SK-N-MC (cell line): Measurements from ENCODE around the gene KIAA0513.
"Not testable (repeated sequence)": the region's sequence is repeated elsewhere in the genome, so short reads cannot be mapped to it uniquely, and the experiment has no call there.

ENCODE experiments used
- DNase-seq: peaks from one replicate; pipeline ENCODE4 v3.0.0-alpha.2; 2011; ENCODE audit warnings: low read depth, low spot score
- H3K27ac ChIP-seq: fragments of 200-600 bp; sonication (generic); 2 replicates; pipeline ENCODE4 v1.5.1; 2016; ENCODE audit warnings: mixed run types
- H3K36me3 ChIP-seq: fragments of 200-600 bp; sonication (generic); 2 replicates; pipeline ENCODE4 v1.6.1; 2017; ENCODE audit warnings: antibody characterized with exemption, low read length, mixed read lengths; ENCODE audit not compliant: insufficient read depth
- H3K4me3 ChIP-seq: fragments of 200-600 bp; sonication (generic); 2 replicates; pipeline ENCODE4 v1.5.1; 2016
- H3K9ac ChIP-seq: fragments of 200-600 bp; sonication (generic); 2 replicates; pipeline ENCODE4 v1.8.0; 2017; ENCODE audit warnings: mixed run types, mixed read lengths; ENCODE audit not compliant: insufficient read length
- H3K9me3 ChIP-seq: fragments of 200-600 bp; sonication (generic); 2 replicates; pipeline ENCODE4 v1.6.1; 2017; ENCODE audit warnings: low read depth, mild to moderate bottlenecking, antibody characterized with exemption, low read length, moderate library complexity, mixed read lengths
- EZH2 ChIP-seq: fragments of 200-600 bp; sonication (generic); IDR thresholded peaks from one replicate; pipeline ENCODE4 v1.6.1; 2017; ENCODE audit warnings: antibody characterized with exemption
- FOXP2 ChIP-seq: optimal IDR thresholded peaks from 2 replicates; pipeline ENCODE3; 2011; ENCODE audit warnings: mild to moderate bottlenecking, moderate library complexity; ENCODE audit not compliant: insufficient read depth; ENCODE audit errors: extremely low read length, control extremely low read depth
- POLR2AphosphoS5 ChIP-seq: IDR thresholded peaks from 2 replicates; pipeline ENCODE4 v1.6.1; 2012; ENCODE audit warnings: mild to moderate bottlenecking, low read depth, low read length, borderline replicate concordance

Gene KIAA0513

GRCh38 chr16:85113913-85114312, 86.3 kb downstream of the KIAA0513 start:
- H3K4me3 ChIP-seq = no peak overlapping the region
- TF ChIP-seq POLR2AphosphoS5 (no peak), FOXP2 (no peak), EZH2 (no peak)

GRCh38 chr16:85114909-85115567, 87.4 kb downstream of the KIAA0513 start:
- no peak for DNase-seq
- Histone ChIP-seq H3K9ac (no peak overlapping the region), H3K9me3 (no peaks in the 10 kb centered on the region), H3K4me3 (no peak overlapping the region), H3K36me3 (no peaks in the 10 kb centered on the region), H3K27ac (no peak overlapping the region)
- TF ChIP-seq EZH2 = no peak
- no peak for TF ChIP-seq POLR2AphosphoS5
- no peak for TF ChIP-seq FOXP2

More at GRCh38 chr16:85113913-85114312, 86.3 kb downstream of the KIAA0513 start:
- H3K27ac ChIP-seq = no peak overlapping the region
- DNase-seq = no peak
- H3K36me3 ChIP-seq = no peaks in the 10 kb centered on the region
- no peaks in the 10 kb centered on the region for H3K9me3 ChIP-seq
- no peak overlapping the region for H3K9ac ChIP-seq

- H3K27ac ChIP-seq = no peak overlapping the region
- H3K9ac ChIP-seq = no peak overlapping the region
- H3K36me3 ChIP-seq = no peaks in the 10 kb centered on the region
- no peak overlapping the region for H3K4me3 ChIP-seq
- no peak for DNase-seq
- TF ChIP-seq POLR2AphosphoS5 = no peak
- no peak for TF ChIP-seq FOXP2
- no peak for TF ChIP-seq EZH2
- H3K9me3 ChIP-seq = no peaks in the 10 kb centered on the region
These were observed 89.8 kb downstream of the KIAA0513 start for GRCh38 chr16:85117418-85117817.

GRCh38 chr16:85120006-85120340, 92.4 kb downstream of the KIAA0513 start:
- Histone ChIP-seq H3K9me3 (no peaks in the 10 kb centered on the region), H3K36me3 (no peaks in the 10 kb centered on the region), H3K27ac (no peak overlapping the region), H3K9ac (no peak overlapping the region), H3K4me3 (no peak overlapping the region)
- no peak for DNase-seq
- no peak for TF ChIP-seq EZH2
- TF ChIP-seq FOXP2 = no peak
- TF ChIP-seq POLR2AphosphoS5 = no peak

- not testable (repeated sequence) for H3K27ac ChIP-seq, H3K36me3 ChIP-seq, H3K9ac ChIP-seq, H3K4me3 ChIP-seq, DNase-seq, H3K9me3 ChIP-seq
These were observed 95.8 kb downstream of the KIAA0513 start for GRCh38 chr16:85123441-85123840.

- Histone ChIP-seq H3K9me3 (no peaks in the 10 kb centered on the region), H3K9ac (no peak overlapping the region), H3K27ac (no peak overlapping the region), H3K4me3 (no peak overlapping the region), H3K36me3 (no peaks in the 10 kb centered on the region)
- no peak for DNase-seq
- no peak for TF ChIP-seq EZH2
- no peak for TF ChIP-seq FOXP2
These were observed 96.5 kb downstream of the KIAA0513 start for GRCh38 chr16:85123891-85124635.

GRCh38 chr16:85124636-85125346, 97.2 kb downstream of the KIAA0513 start:
- no peak overlapping the region for H3K9ac ChIP-seq
- no peak overlapping the region for H3K4me3 ChIP-seq
- no peaks in the 10 kb centered on the region for H3K9me3 ChIP-seq
- no peak for DNase-seq
- H3K36me3 ChIP-seq = no peaks in the 10 kb centered on the region
- no peak for TF ChIP-seq FOXP2
- no peak for TF ChIP-seq EZH2
- no peak for TF ChIP-seq POLR2AphosphoS5
- no peak overlapping the region for H3K27ac ChIP-seq

- no peaks in the 10 kb centered on the region for H3K9me3 ChIP-seq
- no peak for TF ChIP-seq FOXP2
- TF ChIP-seq EZH2 = no peak
- TF ChIP-seq POLR2AphosphoS5 = no peak
- H3K9ac ChIP-seq = no peak overlapping the region
- H3K27ac ChIP-seq = no peak overlapping the region
- no peak for DNase-seq
- H3K36me3 ChIP-seq = no peaks in the 10 kb centered on the region
- no peak overlapping the region for H3K4me3 ChIP-seq
These were observed 98.2 kb downstream of the KIAA0513 start for GRCh38 chr16:85125570-85126393.
